ENCODE measurements around the gene NRP1.

The NRP1 gene

GRCh38 chr10:33208166-33208565 lies 126.3 kb downstream of the NRP1 start:
- H3K27me3 ChIP-seq (replicated peaks; ENCODE audit: insufficient read depth, low read length): no peaks in the 10 kb centered on the region
- TF ChIP-seq EZH2phosphoT487 (IDR thresholded peaks at IDR 0.05; ENCODE audit: low read length) (no peak), CTCF (IDR thresholded peaks at IDR 0.05; ENCODE audit: low read length) (no peak), EZH2 (optimal IDR thresholded peaks at IDR 0.05; ENCODE audit: low read depth, low read length) (no peak)
- no peak overlapping the region for H3K4me3 ChIP-seq (ENCODE audit: low read length)
- no peak overlapping the region for H3K4me2 ChIP-seq (ENCODE audit: low read depth, low read length)
- no peaks in the 10 kb centered on the region for H3K9me2 ChIP-seq (replicated peaks; ENCODE audit: insufficient read depth, low read length)
- DNase-seq: no peak
- H3K9me3 ChIP-seq (replicated peaks; ENCODE audit: insufficient read depth, low read length): no peaks in the 10 kb centered on the region
- H3K36me3 ChIP-seq (replicated peaks; ENCODE audit: insufficient read depth, low read length): no peaks in the 10 kb centered on the region
- no peaks in the 10 kb centered on the region for H3F3A ChIP-seq (ENCODE audit: insufficient read depth, low read length)
- no peaks in the 10 kb centered on the region for H4K20me1 ChIP-seq (ENCODE audit: insufficient read depth, low read length)
- no peak overlapping the region for H3K27ac ChIP-seq (ENCODE audit: low read length)
- H3K9ac ChIP-seq (ENCODE audit: low read length): no peak overlapping the region
- no peaks in the 10 kb centered on the region for H3K4me1 ChIP-seq (ENCODE audit: low read length)
- H3K79me2 ChIP-seq (ENCODE audit: low read length): no peaks in the 10 kb centered on the region
- H2AFZ ChIP-seq (ENCODE audit: low read length): no peak overlapping the region

GRCh38 chr10:33204031-33204430 lies 130.4 kb downstream of the NRP1 start:
- no peaks in the 10 kb centered on the region for H3K79me2 ChIP-seq (ENCODE audit: low read length)
- no peak overlapping the region for H3K4me3 ChIP-seq (ENCODE audit: low read length)
- no peaks in the 10 kb centered on the region for H4K20me1 ChIP-seq (ENCODE audit: insufficient read depth, low read length)
- no peaks in the 10 kb centered on the region for H3K9me2 ChIP-seq (replicated peaks; ENCODE audit: insufficient read depth, low read length)
- H3K36me3 ChIP-seq (replicated peaks; ENCODE audit: insufficient read depth, low read length): no peaks in the 10 kb centered on the region
- H3K27me3 ChIP-seq (replicated peaks; ENCODE audit: insufficient read depth, low read length): no peaks in the 10 kb centered on the region
- no peak overlapping the region for H3K9ac ChIP-seq (ENCODE audit: low read length)
- TF ChIP-seq CTCF (IDR thresholded peaks at IDR 0.05; ENCODE audit: low read length): no peak
- TF ChIP-seq EZH2phosphoT487 (IDR thresholded peaks at IDR 0.05; ENCODE audit: low read length): no peak
- TF ChIP-seq EZH2 (optimal IDR thresholded peaks at IDR 0.05; ENCODE audit: low read depth, low read length): no peak
- H3K9me3 ChIP-seq (replicated peaks; ENCODE audit: insufficient read depth, low read length): no peaks in the 10 kb centered on the region
- H3K4me2 ChIP-seq (ENCODE audit: low read depth, low read length): no peak overlapping the region
- no peak overlapping the region for H3K27ac ChIP-seq (ENCODE audit: low read length)
- no peak overlapping the region for H2AFZ ChIP-seq (ENCODE audit: low read length)
- no peak for DNase-seq
- H3K4me1 ChIP-seq (ENCODE audit: low read length): no peaks in the 10 kb centered on the region
- H3F3A ChIP-seq (ENCODE audit: insufficient read depth, low read length): no peaks in the 10 kb centered on the region

- H3K27ac ChIP-seq (ENCODE audit: low read length): no peak overlapping the region
- H3K27me3 ChIP-seq (replicated peaks; ENCODE audit: insufficient read depth, low read length): no peaks in the 10 kb centered on the region
- no peaks in the 10 kb centered on the region for H3K9me2 ChIP-seq (replicated peaks; ENCODE audit: insufficient read depth, low read length)
- H3K4me3 ChIP-seq (ENCODE audit: low read length): no peak overlapping the region
- no peak for DNase-seq
- no peaks in the 10 kb centered on the region for H3F3A ChIP-seq (ENCODE audit: insufficient read depth, low read length)
- H4K20me1 ChIP-seq (ENCODE audit: insufficient read depth, low read length): no peaks in the 10 kb centered on the region
- H3K79me2 ChIP-seq (ENCODE audit: low read length): no peaks in the 10 kb centered on the region
- H3K4me2 ChIP-seq (ENCODE audit: low read depth, low read length): no peak overlapping the region
- H3K9me3 ChIP-seq (replicated peaks; ENCODE audit: insufficient read depth, low read length): no peaks in the 10 kb centered on the region
- TF ChIP-seq CTCF (IDR thresholded peaks at IDR 0.05; ENCODE audit: low read length) (no peak), EZH2 (optimal IDR thresholded peaks at IDR 0.05; ENCODE audit: low read depth, low read length) (no peak), EZH2phosphoT487 (IDR thresholded peaks at IDR 0.05; ENCODE audit: low read length) (no peak)
- H3K9ac ChIP-seq (ENCODE audit: low read length): no peak overlapping the region
- H2AFZ ChIP-seq (ENCODE audit: low read length): no peak overlapping the region
- H3K4me1 ChIP-seq (ENCODE audit: low read length): no peaks in the 10 kb centered on the region
- no peaks in the 10 kb centered on the region for H3K36me3 ChIP-seq (replicated peaks; ENCODE audit: insufficient read depth, low read length)
Measured at GRCh38 chr10:33201971-33202370, 132.5 kb downstream of the NRP1 start.
